GM19467 (cell line): Measurements from ENCODE around the gene INPP5K.
"Not testable (repeated sequence)": the region's sequence is repeated elsewhere in the genome, so short reads cannot be mapped to it uniquely, and the experiment has no call there.

ENCODE experiments used
- ATAC-seq: cut with Tn5 transposase; IDR thresholded peaks from one replicate; pipeline ENCODE4 v1.9.1; 2021; ENCODE audit warnings: mild to moderate bottlenecking, moderate library complexity; ENCODE audit not compliant: unreplicated experiment

Gene INPP5K

GRCh38 chr17:1508709-1509108 is 7.7 kb downstream of the INPP5K start:
- ATAC-seq, result not testable (repeated sequence)

- ATAC-seq, result no peak
These were observed 9.7 kb downstream of the INPP5K start for GRCh38 chr17:1506649-1507267.

DNA sequence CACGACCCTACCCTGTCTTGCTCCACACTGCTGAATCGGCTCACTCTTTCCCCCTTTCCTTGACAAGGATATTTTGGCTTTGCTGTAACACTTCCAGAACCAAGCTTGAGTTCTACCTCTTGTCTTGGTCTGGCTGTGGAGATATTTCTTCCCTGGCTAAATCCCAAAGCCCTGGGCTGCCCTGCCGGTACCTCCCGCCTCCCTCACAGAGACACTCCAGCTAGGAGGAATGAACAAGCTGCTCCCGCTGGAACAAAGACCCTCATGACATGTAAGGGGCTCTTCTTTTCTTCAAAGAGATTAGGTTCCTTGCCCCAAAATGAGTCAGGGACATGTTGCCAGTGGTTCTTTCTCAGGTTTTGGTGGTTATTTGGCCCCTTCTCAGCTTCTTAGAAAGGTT is 10.8 kb downstream of the INPP5K start:
- ATAC-seq, result no peak

- ATAC-seq, result no peak
These were observed 11.5 kb downstream of the INPP5K start for GRCh38 chr17:1504866-1505265.

- no peak for ATAC-seq
These were observed 12.7 kb downstream of the INPP5K start for GRCh38 chr17:1503699-1504098.

DNA sequence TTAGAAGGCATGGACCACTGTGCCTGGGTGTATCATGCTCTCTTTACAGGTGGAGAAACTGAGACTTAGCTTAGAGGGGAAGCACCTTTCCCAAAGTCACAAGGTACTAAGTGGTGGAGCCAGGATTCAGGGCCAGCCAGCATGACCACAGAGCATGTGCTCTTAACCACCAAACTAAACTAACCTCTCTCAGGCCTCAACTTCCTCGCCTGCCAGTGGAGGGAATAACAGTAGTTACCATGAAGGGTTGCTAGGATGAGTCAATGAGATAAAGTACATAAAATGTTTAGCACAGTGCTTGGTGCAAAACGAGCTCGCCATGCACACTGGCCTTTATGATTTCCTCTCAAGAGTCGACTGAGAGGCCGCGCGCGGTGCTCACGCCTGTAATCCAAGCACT is 17.5 kb downstream of the INPP5K start:
- no peak for ATAC-seq

GRCh38 chr17:1498233-1498632 is 18.2 kb downstream of the INPP5K start:
- ATAC-seq, result no peak

DNA sequence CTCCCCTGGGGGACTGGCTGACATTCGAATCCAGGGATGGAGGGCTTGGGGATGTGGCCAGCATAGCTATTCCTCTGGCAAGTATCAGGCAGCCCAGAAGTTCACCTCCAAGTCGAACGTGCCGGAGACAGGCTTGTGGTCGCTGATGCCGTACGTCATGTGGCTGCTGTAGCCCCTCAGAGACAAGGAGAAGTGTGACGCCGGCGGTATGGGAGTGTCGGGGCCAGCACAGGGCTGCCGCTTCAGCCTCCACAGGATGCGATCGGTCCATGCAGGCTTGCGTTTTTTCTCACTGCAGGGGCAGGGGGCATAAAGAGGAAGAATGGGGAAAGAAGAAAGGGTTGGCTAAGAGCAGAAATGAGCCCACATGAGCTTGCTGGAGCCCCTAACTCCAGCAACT is 18.6 kb downstream of the INPP5K start:
- ATAC-seq, result no peak

DNA sequence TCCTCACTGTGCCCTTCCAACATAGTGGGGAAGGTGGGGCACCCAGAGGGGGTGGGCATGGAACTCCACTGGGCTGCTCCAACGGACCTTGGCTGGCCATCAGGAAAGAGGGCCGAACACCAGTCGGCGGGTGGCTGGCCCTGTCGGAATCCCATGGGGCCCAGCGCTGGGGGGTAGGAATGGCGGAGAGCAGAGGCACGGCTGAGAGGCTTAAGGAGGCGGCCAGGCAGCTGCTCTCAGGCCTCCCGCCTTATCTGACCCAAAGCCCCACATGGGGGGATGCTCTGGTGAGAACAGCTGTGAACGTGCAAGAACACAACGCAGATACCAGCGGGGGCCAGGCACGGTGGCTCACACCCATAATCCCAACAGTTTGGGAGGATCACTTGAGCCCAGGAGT is 19.5 kb downstream of the INPP5K start:
- no peak for ATAC-seq

DNA sequence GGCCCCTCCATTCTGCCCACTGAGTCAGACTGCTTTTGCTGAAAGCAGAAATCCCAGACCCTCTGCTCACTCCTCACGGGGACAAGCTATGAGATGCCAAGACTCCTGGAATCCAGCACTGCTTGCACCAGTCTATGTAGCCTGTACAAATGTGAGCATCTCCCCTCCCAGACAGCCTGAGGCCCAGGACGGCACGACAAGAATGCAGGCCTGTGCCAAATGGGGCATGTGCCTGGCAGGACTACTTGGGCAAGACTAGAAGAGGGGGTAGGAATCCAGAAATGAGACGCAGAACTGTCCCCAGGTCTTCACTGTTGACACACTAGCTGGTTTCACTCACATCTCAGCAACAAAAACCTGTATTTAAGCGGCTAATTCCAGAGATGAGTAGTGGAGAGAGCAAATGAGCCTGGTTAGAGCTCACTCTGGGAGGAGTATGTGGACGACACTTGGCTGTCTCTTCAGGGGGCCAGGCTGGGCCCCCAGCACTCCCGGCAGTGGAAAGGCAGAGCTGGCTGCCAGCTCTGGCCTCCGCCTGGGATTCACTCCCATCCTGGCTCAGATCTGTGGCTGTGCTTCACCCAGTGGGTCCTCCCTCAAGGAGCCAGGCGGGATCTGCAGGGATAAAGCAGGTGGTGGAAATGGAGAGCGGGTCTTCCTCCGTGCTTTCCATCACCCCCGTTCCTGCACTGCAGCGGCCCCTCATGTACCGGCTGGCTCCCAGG is 21.0 kb downstream of the INPP5K start:
- ATAC-seq, result no peak

- no peak for ATAC-seq
These were observed 21.6 kb downstream of the INPP5K start for GRCh38 chr17:1494736-1495253.

- ATAC-seq, result no peak
These were observed 22.2 kb downstream of the INPP5K start for GRCh38 chr17:1494203-1494602.

- no peak for ATAC-seq
These were observed 23.0 kb downstream of the INPP5K start for GRCh38 chr17:1493291-1493980.

DNA sequence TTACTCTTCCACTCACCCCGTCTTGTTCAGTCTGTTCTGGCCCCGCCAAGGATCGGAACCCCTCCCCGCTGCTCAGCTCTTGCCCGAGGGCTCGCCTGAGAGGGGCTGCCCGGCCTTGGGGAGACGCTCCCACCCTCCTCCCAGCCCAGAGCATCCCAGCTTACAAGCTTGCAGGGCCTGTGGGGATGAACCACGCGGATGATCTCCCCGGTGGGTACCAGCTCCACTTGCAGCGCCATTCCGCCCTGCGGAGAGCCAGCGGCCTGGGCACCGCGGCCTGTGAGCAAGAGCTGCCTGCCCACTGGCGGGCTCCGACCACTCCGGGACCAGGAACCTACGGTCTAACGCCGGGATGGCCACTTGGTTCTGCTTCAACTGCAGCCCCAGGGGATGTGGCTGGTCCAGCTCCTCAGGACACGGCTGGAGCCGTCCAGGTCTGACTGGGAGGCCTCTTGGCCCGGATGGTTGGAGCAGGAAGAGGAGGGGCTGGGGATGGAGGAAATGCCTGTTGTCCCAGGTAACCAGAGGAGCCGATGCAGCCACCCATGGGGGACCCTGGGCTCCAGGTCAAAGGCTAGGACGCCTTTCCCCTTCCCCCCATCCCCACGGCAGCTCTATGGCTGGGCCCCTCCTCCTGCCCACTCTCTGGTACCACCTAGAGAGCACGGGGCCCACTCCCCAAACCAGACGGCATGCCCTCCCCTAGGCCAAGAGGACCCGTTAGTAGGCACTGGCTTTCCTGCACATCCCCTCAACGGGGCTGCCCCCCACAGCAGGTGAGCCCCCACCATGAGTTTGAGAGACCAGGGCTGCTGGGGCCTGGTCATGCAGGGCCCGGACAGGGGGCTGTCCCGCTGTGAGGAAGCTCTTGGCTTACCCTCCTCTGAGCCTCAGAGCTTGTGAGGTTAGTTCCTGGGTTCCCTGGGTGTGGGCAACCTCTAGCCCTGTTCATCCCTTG is 23.9 kb downstream of the INPP5K start, which contains the start of gene MYO1C:
Gene MYO1C, minus strand, starts transcription at position 438 of the 958 bp plus-strand sequence. Its CDS starts 199 bp downstream, at position 239.
- ATAC-seq, result no peak

DNA sequence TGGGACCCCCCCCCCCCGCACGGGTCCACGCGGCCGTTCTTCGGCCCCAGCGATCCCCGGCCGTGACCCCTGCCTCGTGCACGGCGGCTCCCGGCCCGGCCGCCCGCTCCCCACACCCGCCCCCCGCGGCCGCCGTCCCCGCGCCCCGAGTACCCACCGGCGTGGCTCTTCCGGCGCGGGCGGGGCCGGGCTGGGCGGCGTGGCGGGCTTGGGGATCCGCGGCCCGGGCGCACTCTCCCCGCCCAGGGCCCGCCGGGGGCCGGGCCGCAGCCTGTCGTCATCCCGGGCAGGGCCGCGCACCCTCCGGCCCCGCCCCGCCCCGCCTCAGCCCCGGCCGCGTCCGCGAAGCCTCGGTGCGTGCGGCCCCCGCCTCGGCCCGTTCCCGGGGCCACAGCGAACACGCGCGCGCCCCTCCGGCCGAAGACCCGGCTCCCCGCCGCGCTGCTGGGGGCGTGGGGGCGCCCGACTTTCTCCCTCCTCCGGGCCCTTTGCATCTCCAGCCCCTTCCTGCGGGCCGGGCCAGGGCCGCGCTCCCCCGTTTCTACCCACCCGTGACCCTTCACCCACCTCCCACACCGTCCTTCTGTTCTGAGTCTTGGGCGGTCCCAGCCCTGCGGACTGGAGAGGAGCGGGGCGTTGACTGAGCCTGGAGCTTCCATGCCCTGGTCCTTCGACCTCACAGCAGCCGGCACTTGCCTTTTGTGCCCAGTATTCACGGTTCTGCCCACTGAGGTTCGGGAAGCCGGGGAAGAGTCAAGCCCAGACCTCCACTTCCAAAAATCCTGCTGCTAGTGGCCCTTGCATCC is 24.8 kb downstream of the INPP5K start:
- ATAC-seq, result no peak

DNA sequence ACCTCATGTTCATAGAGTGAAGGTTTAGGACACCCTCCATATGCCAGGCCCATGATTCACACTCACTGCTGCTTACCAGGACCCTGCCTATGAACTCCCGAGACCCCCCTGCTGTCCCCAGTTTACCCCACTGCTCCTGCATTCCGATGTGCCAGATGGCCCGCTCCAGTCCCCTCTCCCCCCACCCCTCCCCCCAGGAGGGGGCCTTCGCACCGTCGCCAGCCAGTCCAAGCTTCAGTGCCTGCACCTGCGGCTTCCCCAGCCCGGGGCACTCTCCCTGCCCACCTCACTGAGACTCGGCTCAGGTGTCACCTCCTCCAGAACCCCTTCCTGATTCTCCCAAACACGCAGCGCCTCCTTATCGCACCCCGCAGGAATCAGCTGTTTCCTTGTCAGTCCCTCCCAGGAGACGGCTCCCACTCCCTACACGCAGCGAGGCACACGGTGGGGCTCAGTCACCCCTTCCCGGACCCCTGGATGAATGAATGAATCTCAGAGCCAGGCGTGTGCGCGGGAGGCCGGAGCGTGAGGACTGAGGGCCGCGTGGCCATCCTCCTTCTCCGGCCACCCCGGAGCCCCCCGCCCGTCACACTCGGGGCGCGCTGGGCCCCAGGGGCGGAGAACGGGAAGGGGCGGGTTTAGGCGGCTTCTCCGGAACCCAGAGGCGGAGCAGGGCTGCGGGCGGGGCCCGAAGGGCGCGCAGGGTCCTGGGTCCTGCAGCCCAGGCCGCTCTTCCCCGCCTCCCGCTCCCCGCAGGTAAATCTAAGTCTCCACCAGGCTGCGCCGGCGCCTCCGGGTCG is 25.6 kb downstream of the INPP5K start:
- peak; percentile 40 for ATAC-seq

DNA sequence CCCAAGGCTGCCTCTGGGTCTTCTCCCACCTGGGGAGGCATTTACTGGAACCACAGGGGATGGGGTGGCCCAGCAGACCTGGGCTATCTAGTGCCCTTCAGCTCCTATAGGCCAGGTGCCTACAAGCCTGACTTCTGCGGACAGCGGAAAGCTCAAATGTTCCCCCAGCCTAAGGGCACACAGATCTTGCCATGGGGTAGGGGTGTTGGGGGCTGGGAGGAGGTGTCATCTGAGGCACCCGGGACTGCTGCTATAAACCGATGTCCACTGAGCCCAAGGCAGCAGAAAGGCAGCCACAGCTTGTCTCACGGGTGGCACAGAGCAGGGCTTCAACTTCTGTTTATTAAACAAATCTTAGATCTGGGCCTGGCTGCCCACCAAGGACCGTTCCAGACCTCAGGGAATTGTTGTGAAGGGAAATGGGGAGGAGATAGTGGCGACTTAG is 27.6 kb downstream of the INPP5K start:
- no peak for ATAC-seq

DNA sequence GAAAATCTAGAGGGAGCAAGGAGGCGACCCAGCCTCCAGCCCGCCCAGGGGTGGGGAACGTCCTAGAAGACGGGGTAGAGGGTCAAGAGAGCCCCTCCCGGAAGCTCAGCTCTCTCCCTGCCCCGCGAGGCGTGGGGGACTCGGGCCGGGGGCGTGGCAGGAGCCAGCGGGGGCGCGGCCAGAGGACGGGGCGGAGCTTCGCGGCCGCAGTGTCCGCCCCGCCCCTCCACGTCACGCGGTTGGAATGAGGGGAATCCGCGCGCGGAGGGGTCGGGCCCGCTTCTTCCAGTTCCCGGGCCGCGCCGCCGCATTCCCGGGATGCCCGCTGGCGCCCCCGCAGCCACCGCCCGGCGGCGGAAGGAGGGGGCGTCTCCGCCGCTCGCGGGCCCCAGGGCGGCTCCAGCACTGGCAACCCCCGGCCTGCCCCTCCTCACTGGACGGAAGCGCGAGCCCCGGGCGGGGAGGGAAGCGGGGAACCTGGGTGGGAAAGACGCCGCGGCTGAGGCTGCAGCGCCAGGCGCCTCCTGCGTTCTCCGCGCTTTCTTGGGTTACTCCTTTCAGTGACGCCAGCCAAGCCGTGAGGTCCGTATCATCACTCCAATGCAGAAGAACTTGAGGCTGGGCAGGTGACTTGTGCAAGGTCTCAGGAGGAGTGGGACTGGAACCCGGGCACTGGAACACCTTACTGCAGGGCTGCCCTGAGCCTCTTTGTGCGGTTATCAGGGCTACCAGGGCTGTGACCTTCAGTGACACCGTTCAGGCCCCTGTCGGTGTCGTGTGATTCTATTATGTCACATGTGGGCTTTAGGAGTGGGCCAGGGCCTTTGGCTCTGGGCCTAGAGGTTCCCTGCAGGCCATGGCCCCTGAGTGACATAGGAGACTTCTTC is 28.2 kb downstream of the INPP5K start:
- no peak for ATAC-seq
